KMS-11 (cell line): ENCODE measurements around the gene UBE2G2.

Experiments
- H2AFZ ChIP-seq: fragments of 200-600 bp; sonication (generic); 2 replicates; pipeline ENCODE4 v1.6.1; 2016; ENCODE audit warnings: antibody characterized with exemption, mixed run types, low read depth
- H3K27ac ChIP-seq: fragments of 200-600 bp; sonication (generic); 2 replicates; pipeline ENCODE4 v1.6.1; 2016; ENCODE audit warnings: mild to moderate bottlenecking, mixed run types
- H3K27me3 ChIP-seq: fragments of 200-600 bp; sonication (generic); 2 replicates; pipeline ENCODE4 v1.6.1; 2017; ENCODE audit warnings: mild to moderate bottlenecking, low read depth, mixed run types, moderate library complexity; ENCODE audit not compliant: insufficient read depth
- H3K36me3 ChIP-seq: fragments of 200-600 bp; sonication (generic); 2 replicates; pipeline ENCODE4 v1.6.1; 2017; ENCODE audit warnings: mild to moderate bottlenecking, mixed run types; ENCODE audit not compliant: insufficient read depth
- H3K4me1 ChIP-seq: fragments of 200-600 bp; sonication (generic); 2 replicates; pipeline ENCODE4 v1.6.1; 2016; ENCODE audit warnings: mild to moderate bottlenecking, low read depth, mixed run types; ENCODE audit not compliant: poor library complexity, severe bottlenecking
- H3K4me2 ChIP-seq: fragments of 200-600 bp; sonication (generic); 2 replicates; pipeline ENCODE4 v1.7.0; 2016; ENCODE audit warnings: mild to moderate bottlenecking, mixed run types
- H3K4me3 ChIP-seq: fragments of 200-600 bp; sonication (generic); IDR thresholded peaks from 2 replicates; pipeline ENCODE4 v1.6.1; 2017; ENCODE audit warnings: low read depth, low read length, mixed read lengths; ENCODE audit not compliant: insufficient read depth
- H3K79me2 ChIP-seq: fragments of 200-600 bp; sonication (generic); 2 replicates; pipeline ENCODE4 v1.6.1; 2016; ENCODE audit warnings: low read depth, mixed run types; ENCODE audit not compliant: insufficient read depth
- H3K9ac ChIP-seq: fragments of 200-600 bp; sonication (generic); 2 replicates; pipeline ENCODE4 v1.6.1; 2016; ENCODE audit warnings: mild to moderate bottlenecking, mixed run types
- H4K20me1 ChIP-seq: fragments of 200-600 bp; sonication (generic); 2 replicates; pipeline ENCODE4 v1.6.1; 2016; ENCODE audit warnings: mild to moderate bottlenecking, mixed run types; ENCODE audit not compliant: insufficient read depth
- CTCF ChIP-seq: fragments of 200-600 bp; sonication (generic); conservative IDR thresholded peaks from 2 replicates; pipeline ENCODE4 v1.6.1; 2017; ENCODE audit warnings: low read depth, mild to moderate bottlenecking, antibody characterized with exemption, low read length, moderate library complexity, mixed read lengths

UBE2G2 gene

GRCh38 chr21:44848821-44849521 is 47.4 kb upstream of the UBE2G2 start:
- H4K20me1 ChIP-seq: no peaks in the 10 kb centered on the region
- H2AFZ ChIP-seq: no peak overlapping the region
- no peak overlapping the region for H3K9ac ChIP-seq
- no peaks in the 10 kb centered on the region for H3K4me1 ChIP-seq
- H3K27me3 ChIP-seq: peaks cover 4% of the 10 kb centered on the region; the same call in 1 of the 2 replicates
- H3K27ac ChIP-seq: no peak overlapping the region
- H3K36me3 ChIP-seq: peaks cover 12% of the 10 kb centered on the region
- no peak overlapping the region for H3K4me2 ChIP-seq
- no peaks in the 10 kb centered on the region for H3K79me2 ChIP-seq
- no peak for TF ChIP-seq CTCF
- H3K4me3 ChIP-seq: no peak overlapping the region

- Histone ChIP-seq H3K4me1 (no peaks in the 10 kb centered on the region), H4K20me1 (no peaks in the 10 kb centered on the region), H3K9ac (no peak overlapping the region), H3K27ac (no peak overlapping the region), H3K79me2 (no peaks in the 10 kb centered on the region), H3K27me3 (peaks cover 18% of the 10 kb centered on the region), H2AFZ (no peak overlapping the region), H3K4me3 (no peak overlapping the region), H3K4me2 (no peak overlapping the region), H3K36me3 (peaks cover 12% of the 10 kb centered on the region; the same call in 1 of the 2 replicates)
- no peak for TF ChIP-seq CTCF
Observed at GRCh38 chr21:44847261-44848056, 45.8 kb upstream of the UBE2G2 start.

- Histone ChIP-seq H3K27ac (no peak overlapping the region), H3K27me3 (peaks cover 25% of the 10 kb centered on the region), H3K36me3 (peaks cover 12% of the 10 kb centered on the region; the same call in 1 of the 2 replicates), H3K4me3 (no peak overlapping the region), H3K79me2 (no peaks in the 10 kb centered on the region), H4K20me1 (no peaks in the 10 kb centered on the region), H3K4me2 (no peak overlapping the region), H2AFZ (no peak overlapping the region), H3K4me1 (no peaks in the 10 kb centered on the region), H3K9ac (no peak overlapping the region)
- TF ChIP-seq CTCF: no peak
Observed at GRCh38 chr21:44846485-44847260, 45.1 kb upstream of the UBE2G2 start.

DNA sequence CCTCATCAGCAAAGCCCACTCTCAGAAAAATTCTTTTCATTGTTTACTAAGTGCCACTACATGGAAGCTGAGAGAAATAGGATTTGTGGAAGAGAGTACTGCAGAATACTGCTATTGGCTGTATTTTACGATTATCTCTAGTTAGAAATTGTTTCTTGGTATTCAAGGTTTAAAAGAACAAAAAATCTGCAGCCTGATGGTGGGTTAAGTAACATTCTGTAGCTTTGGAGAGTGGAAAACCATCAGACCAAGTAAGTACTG is 44.5 kb upstream of the UBE2G2 start:
- no peak for TF ChIP-seq CTCF
- H3K4me2 ChIP-seq: no peak overlapping the region

More for the DNA sequence above, 44.5 kb upstream of the UBE2G2 start:
- H3K4me1 ChIP-seq: no peaks in the 10 kb centered on the region
- H3K27me3 ChIP-seq: peaks cover 31% of the 10 kb centered on the region
- H3K27ac ChIP-seq: no peak overlapping the region
- no peak overlapping the region for H3K9ac ChIP-seq
- H3K36me3 ChIP-seq: peaks cover 10% of the 10 kb centered on the region; the same call in 1 of the 2 replicates
- H3K4me3 ChIP-seq: no peak overlapping the region
- no peaks in the 10 kb centered on the region for H3K79me2 ChIP-seq
- no peak overlapping the region for H2AFZ ChIP-seq
- H4K20me1 ChIP-seq: no peaks in the 10 kb centered on the region
